ENCODE measurements around the gene BEND3.
"Not testable (repeated sequence)": the region's sequence is repeated elsewhere in the genome, so short reads cannot be mapped to it uniquely, and the experiment has no call there.

The BEND3 gene

GRCh38 chr6:107026965-107027364, 88.3 kb downstream of the BEND3 start:
- no peak for DNase-seq

GRCh38 chr6:107021446-107022185, 93.7 kb downstream of the BEND3 start:
- DNase-seq: no peak

GRCh38 chr6:107020239-107020638, 95.1 kb downstream of the BEND3 start:
- no peak for DNase-seq

- not testable (repeated sequence) for DNase-seq
Observed at GRCh38 chr6:107019628-107020027, 95.7 kb downstream of the BEND3 start.

GRCh38 chr6:107019047-107019446, 96.3 kb downstream of the BEND3 start:
- DNase-seq: no peak
